ENCODE measurements around the gene CARMIL1.

Gene CARMIL1

DNA sequence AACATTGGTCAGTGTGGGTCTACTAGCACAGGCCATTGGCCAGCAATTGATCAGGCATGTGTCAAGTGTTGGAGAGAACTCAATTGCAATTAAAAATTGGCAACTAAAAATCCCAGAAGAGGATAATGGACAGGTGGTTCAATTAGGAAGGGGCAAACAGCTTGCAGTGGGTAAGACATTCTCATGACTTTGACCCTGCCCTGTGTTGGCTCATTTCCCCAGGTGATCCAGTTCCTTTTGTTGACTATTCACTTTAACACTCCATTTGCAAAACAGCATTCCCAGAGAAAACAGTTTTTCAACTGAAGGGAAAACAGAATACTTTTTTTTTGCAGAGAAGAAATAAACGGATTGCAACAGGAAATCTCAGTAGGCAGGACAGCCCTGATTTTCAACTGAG, 343.9 kb downstream of the CARMIL1 start:
- TF ChIP-seq, protein P1, sequence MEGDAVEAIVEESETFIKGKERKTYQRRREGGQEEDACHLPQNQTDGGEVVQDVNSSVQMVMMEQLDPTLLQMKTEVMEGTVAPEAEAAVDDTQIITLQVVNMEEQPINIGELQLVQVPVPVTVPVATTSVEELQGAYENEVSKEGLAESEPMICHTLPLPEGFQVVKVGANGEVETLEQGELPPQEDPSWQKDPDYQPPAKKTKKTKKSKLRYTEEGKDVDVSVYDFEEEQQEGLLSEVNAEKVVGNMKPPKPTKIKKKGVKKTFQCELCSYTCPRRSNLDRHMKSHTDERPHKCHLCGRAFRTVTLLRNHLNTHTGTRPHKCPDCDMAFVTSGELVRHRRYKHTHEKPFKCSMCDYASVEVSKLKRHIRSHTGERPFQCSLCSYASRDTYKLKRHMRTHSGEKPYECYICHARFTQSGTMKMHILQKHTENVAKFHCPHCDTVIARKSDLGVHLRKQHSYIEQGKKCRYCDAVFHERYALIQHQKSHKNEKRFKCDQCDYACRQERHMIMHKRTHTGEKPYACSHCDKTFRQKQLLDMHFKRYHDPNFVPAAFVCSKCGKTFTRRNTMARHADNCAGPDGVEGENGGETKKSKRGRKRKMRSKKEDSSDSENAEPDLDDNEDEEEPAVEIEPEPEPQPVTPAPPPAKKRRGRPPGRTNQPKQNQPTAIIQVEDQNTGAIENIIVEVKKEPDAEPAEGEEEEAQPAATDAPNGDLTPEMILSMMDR (conservative IDR thresholded peaks at IDR 0.05; ENCODE audit: low read depth, low read length), result no peak
- no peak overlapping the region for H3K4me3 ChIP-seq (ENCODE audit: low read depth, low read length)
- no peak for DNase-seq (ENCODE audit: low read depth)

DNA sequence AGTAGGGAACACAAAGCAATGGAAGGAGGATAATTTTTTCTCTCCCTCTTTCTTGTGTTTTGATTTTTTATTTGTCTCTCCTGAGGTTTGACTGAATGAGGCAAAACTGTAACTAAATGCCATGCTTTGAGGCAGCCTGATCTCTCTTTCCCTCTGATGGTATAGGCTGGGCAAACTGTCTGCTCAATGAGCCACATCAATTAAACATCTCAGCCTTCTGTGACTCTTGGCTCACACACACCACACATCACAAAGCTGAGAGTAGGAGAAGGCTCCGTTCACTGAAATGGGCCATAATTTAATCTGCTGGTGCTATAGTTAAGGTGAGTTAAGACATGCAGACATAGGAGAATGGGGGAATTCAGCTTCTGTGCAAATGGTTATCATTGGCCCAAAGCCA, 344.7 kb downstream of the CARMIL1 start:
- peak; percentile 2 for DNase-seq (ENCODE audit: low read depth)
- TF ChIP-seq, protein P1 (conservative IDR thresholded peaks at IDR 0.05; ENCODE audit: low read depth, low read length), result no peak
- H3K4me3 ChIP-seq (ENCODE audit: low read depth, low read length), result no peak overlapping the region

DNA sequence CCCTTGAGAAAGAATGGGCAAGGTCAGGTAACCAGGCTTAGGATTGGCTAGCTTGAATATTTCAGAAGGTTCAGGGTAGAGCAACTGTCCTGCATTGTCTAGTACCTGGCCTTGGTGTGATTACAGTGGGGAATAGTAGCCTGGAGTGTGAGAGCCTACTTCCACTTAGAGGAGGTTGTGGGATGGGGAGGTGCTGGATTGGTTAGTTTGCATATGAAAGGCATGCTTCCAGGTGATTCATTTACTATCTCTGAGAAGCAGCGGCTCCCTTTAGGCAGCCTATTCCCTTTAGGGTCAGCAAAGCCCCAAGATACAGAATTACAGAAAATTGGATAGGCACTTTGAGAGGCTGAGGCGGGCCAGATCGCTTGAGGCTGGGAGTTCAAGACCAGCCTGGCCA, 347.8 kb downstream of the CARMIL1 start:
- TF ChIP-seq, protein P1 (conservative IDR thresholded peaks at IDR 0.05; ENCODE audit: low read depth, low read length), result no peak
- H3K4me3 ChIP-seq (ENCODE audit: low read depth, low read length), result no peak overlapping the region
- no peak for DNase-seq (ENCODE audit: low read depth)

DNA sequence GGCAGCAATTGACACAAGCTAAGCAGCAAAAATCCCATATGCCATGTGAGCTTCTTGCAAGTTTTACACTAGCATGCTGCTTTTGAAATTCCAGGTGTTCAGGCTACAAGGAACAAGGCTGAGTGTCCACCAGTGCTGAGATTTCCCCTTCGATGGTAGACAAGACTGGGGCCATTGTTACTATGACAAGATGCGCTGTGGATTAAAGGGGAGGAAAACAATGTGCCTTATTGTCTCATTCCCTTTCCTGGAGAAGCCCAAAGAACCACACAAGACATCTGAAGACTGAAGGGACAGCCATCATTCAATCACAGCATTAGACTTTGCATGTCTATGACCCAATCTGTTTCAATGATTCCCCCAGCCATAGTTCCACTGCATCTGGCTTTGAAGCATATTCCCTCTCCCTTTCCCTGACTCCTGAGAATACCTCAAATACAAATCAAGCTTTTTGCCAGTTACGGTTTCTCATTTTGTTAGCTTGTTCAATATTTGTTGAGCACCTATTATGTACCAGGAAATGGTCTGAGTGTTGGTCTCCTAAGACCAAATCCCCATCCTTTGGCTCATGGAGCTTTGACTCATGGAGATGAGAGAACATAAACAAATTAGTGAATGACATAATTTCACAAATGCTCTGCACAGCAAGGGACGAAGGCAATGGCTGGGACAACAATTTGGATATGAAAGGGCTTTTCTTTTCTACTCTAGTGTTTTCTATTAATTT, 349.5 kb downstream of the CARMIL1 start:
- no peak overlapping the region for H3K4me3 ChIP-seq (ENCODE audit: low read depth, low read length)
- DNase-seq (ENCODE audit: low read depth), result no peak
- TF ChIP-seq, protein P1 (conservative IDR thresholded peaks at IDR 0.05; ENCODE audit: low read depth, low read length), result no peak

DNA sequence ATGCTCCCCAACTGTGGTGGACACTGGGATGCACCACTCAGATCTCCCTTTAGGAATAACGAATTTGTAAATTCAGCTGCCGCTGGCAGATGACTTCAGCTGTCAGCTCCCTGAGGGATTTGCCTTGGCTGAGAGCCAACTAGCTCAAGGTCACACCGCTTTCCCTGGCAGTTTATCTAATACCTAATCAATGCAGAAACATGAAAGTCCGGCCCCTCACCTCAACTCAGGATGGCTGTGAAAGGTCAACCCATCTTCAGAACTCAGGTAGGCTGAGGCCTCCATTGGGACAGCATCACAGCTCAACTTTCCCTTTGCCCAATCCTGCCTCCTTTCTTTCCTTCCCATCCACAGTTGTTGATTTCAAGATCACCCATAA, 350.0 kb downstream of the CARMIL1 start:
- no peak for DNase-seq (ENCODE audit: low read depth)
- TF ChIP-seq, protein P1 (conservative IDR thresholded peaks at IDR 0.05; ENCODE audit: low read depth, low read length), result no peak
- no peak overlapping the region for H3K4me3 ChIP-seq (ENCODE audit: low read depth, low read length)

DNA sequence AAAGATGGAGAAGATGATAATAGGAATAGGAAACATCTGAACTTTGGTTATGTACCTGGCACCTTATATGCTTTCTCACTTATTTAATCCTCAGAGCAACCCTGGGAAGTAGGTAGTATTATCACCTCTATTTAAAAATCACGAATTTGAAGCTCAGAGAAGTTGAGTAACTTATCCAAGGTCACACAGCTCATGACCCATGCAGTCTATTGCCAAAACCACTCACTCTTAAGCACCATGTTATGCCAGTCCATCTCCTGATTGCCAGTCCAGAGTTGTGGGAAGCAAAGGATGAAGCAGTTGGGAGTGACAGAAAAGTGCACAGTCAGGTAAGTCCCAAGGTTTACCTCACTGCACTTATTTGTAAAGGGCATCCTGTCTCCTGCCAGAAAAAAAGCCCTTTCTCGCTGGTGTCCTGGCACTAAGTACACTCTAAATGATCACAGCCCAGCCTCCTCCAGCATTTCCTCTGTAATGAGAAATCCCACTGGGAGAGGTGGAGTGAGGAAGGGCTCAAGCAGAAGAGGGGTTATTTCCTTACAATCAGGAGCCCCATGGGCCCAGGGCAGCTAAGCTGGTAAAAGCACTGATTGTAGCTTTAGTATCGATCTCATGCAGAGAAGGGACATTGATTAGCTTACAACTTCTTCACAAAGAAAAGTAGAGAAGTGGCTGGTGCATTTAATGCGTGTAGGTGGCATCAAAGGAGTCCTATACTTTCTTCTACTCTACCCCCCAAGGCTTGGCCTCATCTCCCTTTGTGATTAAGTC, 351.5 kb downstream of the CARMIL1 start:
- no peak overlapping the region for H3K4me3 ChIP-seq (ENCODE audit: low read depth, low read length)
- DNase-seq (ENCODE audit: low read depth), result no peak
- TF ChIP-seq, protein P1 (conservative IDR thresholded peaks at IDR 0.05; ENCODE audit: low read depth, low read length), result no peak

Data from choroid plexus epithelial cell (primary cell).